CD8-positive, alpha-beta memory T cell (primary cell): ENCODE measurements around the gene ARHGAP30. TPM values are rescaled to one million over a fixed set of nuclear protein-coding genes. Genes with fewer than 3 reads are reported as not detected.
A peak's percentile ranks its signal among the peaks of the same experiment; 100 is the strongest.
"Not testable (repeated sequence)": the region's sequence is repeated elsewhere in the genome, so short reads cannot be mapped to it uniquely, and the experiment has no call there.

ENCODE experiments used
- CTCF ChIA-PET: fragments of 350-600 bp; sonication (Branson Sonifier 250); formaldehyde crosslinking; loops from one replicate; lab custom pipeline; 2021; ENCODE audit warnings: antibody characterized with exemption; lab: Charles Lee
- POLR2A ChIA-PET: fragments of 350-600 bp; sonication (Branson Sonifier 250); formaldehyde crosslinking; loops from one replicate; lab custom pipeline; 2021; ENCODE audit warnings: antibody characterized with exemption; lab: Charles Lee
- DNase-seq, 5 donors: peaks; one replicate each; pipeline versions ENCODE4 v3.0.0 to v3.0.0-alpha.2; 2020 to 2022; ENCODE audit warnings: mixed read lengths in 1 of 5
- H3K27ac ChIP-seq: one replicate; pipeline ENCODE4 v1.7.0; 2013; ENCODE audit warnings: low read depth, mild to moderate bottlenecking, low read length, moderate library complexity
- H3K27me3 ChIP-seq: 2 replicates; pipeline ENCODE4 v1.7.0; 2013; ENCODE audit warnings: low read length, mild to moderate bottlenecking; ENCODE audit not compliant: insufficient read depth, poor library complexity, severe bottlenecking
- H3K36me3 ChIP-seq: 2 replicates; pipeline ENCODE4 v1.7.0; 2013; ENCODE audit warnings: mild to moderate bottlenecking, low read length, moderate library complexity; ENCODE audit not compliant: insufficient read depth
- H3K4me1 ChIP-seq: 2 replicates; pipeline ENCODE4 v1.7.0; 2013; ENCODE audit warnings: mild to moderate bottlenecking, low read length, moderate library complexity; ENCODE audit not compliant: insufficient read depth
- H3K4me3 ChIP-seq: 2 replicates; pipeline ENCODE4 v1.7.0; 2013; ENCODE audit warnings: mild to moderate bottlenecking, low read length
- H3K9me3 ChIP-seq: 2 replicates; pipeline ENCODE4 v1.7.0; 2013; ENCODE audit warnings: mild to moderate bottlenecking, low read length
- H3K27ac Mint-ChIP-seq, 8 donors: one replicate each; pipeline ENCODE4 v1.8.0; 2020 to 2021; ENCODE audit warnings: mixed read lengths in 8 of 8, mild to moderate bottlenecking in 6 of 8, inconsistent platforms in 3 of 8, moderate library complexity in 3 of 8
- H3K27me3 Mint-ChIP-seq, 2 donors: one replicate each; pipeline ENCODE4 v1.8.0; 2020 to 2021; ENCODE audit warnings: mixed read lengths in 2 of 2, mild to moderate bottlenecking in 1 of 2, moderate library complexity in 1 of 2
- H3K36me3 Mint-ChIP-seq, 3 donors: one replicate each; pipeline ENCODE4 v1.8.0; 2020 to 2021; ENCODE audit warnings: mixed read lengths in 3 of 3, inconsistent platforms in 1 of 3, mild to moderate bottlenecking in 1 of 3
- H3K4me1 Mint-ChIP-seq, 3 donors: one replicate each; pipeline ENCODE4 v1.8.0; 2020 to 2021; ENCODE audit warnings: mixed read lengths in 3 of 3, inconsistent platforms in 1 of 3, mild to moderate bottlenecking in 1 of 3
- H3K4me3 Mint-ChIP-seq, 7 donors: one replicate each; pipeline ENCODE4 v1.8.0; 2020 to 2021; ENCODE audit warnings: mixed read lengths in 7 of 7, mild to moderate bottlenecking in 6 of 7, moderate library complexity in 4 of 7, inconsistent platforms in 2 of 7
- H3K9me3 Mint-ChIP-seq, 5 donors: one replicate each; pipeline ENCODE4 v1.8.0; 2020 to 2022; ENCODE audit warnings: mixed read lengths in 5 of 5, mild to moderate bottlenecking in 3 of 5, moderate library complexity in 2 of 5, inconsistent platforms in 1 of 5
- polyA plus RNA-seq: library from polyadenylated mRNA; unstranded; fragments of 300-500 nt; fragmentation: Illumina TruSeq; gene quantifications from one replicate; pipeline ENCODE4 v1.2.3, GENCODE V29; 2021
- total RNA-seq, 2 experiments: library from RNA; stranded (reverse); gene quantifications; one replicate each; pipeline ENCODE4 v1.2.3, GENCODE V29; 2021

The ARHGAP30 gene
- total and polyA plus RNA-seq, 3 experiments from 2014 or later, result 147 to 213 (median 149) TPM

DNA sequence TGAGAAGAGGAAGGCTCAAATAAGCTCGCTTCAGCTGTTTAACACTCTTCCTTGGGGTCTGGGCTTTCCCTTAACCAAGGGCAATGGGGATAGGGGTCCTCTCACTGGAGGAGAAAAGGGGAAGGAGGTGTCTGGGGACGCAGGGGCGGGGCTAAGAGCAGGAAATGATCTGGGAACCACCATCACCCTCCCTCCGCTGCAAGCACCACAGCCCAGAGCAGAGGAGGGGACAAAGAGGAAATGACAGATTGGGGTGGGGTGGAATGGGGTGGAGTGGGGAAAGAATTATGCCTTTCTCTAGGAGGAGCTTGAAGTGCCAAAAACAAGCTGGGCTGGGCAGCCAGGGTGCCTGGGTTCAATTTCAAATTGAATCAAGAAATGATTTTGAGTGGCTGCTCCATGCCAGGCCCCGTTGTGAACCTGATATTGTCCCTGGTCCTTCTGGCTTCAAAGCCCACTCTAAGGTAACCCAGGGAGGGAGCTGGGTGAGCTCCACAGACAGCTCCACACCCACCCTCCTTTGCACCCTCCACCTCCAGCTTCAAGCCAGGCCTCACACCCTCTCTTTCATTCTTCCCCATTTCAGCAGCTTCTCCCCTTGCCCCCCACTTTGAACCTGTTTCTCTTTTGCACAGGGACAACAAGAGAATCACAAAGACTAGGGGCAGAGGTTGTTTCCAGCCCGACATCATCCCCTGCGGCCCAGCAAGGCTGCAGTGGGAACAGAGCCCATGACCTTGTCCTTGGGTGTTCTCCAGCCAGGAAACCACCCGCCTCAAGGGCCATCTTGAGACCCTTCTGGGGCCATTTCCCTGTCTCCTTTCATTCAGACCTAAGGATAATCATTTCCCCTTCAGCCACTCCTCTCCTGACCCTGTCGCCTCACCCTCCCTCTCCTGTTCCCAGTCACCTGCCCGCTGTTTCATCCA lies 1.1 kb downstream of the ARHGAP30 start:
- Histone ChIP-seq H3K4me3 (peak overlapping the region; percentile 84), H3K27me3 (no peaks in the 10 kb centered on the region), H3K36me3 (no peaks in the 10 kb centered on the region), H3K9me3 (no peaks in the 10 kb centered on the region), H3K27ac (peak overlapping the region; percentile 88), H3K4me1 (peaks cover 64% of the 10 kb centered on the region)
- POLR2A ChIA-PET, result interaction anchor here (0.7 to 3.8 kb wide), 9 partner anchors 8 to 134 kb away, joined by 3 to 81 read pairs (median 5); partner anchors contain the start of genes F11R, KLHDC9, TSTD1 and USF1
- Mint-ChIP-seq H3K4me1 (peaks cover 56 to 72% (median 71%) of the 10 kb centered on the region in 3 donors), H3K9me3 (no peaks in the 10 kb centered on the region), H3K27ac (peak overlapping the region; percentile 88 to 99 (median 96)), H3K36me3 (peaks cover 0 to 50% (median 14%) of the 10 kb centered on the region in 3 donors), H3K27me3 (peaks cover 0 to 2% of the 10 kb centered on the region in 2 donors), H3K4me3 (peak overlapping the region; percentile 88 to 100 (median 100))
- CTCF ChIA-PET, result interaction anchor here (0.5 to 10.9 kb wide), 8 partner anchors 23 to 232 kb away, joined by 3 to 128 read pairs (median 4); partner anchors contain the start of genes KLHDC9, TSTD1, UFC1 and USF1
- DNase-seq, result peak; percentile 76 to 88 (median 84)

DNA sequence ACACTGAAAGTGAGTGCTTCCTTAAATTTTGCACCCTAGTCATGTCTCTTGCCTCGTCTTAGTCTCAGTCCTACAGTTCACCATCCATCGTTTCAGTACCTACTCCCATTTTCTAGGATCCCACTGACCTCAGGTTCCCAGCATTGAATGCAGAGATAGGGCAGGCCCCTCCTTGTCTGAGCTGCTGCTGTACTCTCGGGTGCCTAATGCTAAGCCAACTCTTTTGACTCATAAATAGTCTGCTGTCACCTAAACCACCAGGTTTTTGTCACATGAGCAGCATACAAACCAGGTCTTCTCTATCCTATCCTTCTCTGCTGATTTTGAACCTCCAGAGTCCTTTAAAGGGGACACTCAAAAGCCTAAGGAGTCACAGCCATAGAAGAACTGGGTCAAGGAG lies 3.0 kb downstream of the ARHGAP30 start:
- H3K9me3 Mint-ChIP-seq, result no peaks in the 10 kb centered on the region
- peaks cover 4% of the 10 kb centered on the region for H3K36me3 ChIP-seq
- DNase-seq, result no peak
- H3K9me3 ChIP-seq, result no peaks in the 10 kb centered on the region
- H3K27ac ChIP-seq, result peak overlapping the region; percentile 10
- CTCF ChIA-PET, result interaction anchor here (0.9 to 10.9 kb wide), 3 partner anchors 20 to 29 kb away, joined by 3 to 128 read pairs (median 4); partner anchors contain the start of genes KLHDC9 and USF1
- H3K4me1 ChIP-seq, result peaks cover 71% of the 10 kb centered on the region
- H3K4me3 ChIP-seq, result peak overlapping the region; percentile 84
- H3K27me3 Mint-ChIP-seq, result peaks cover 0 to 2% of the 10 kb centered on the region in 2 donors
- H3K27me3 ChIP-seq, result no peaks in the 10 kb centered on the region
- POLR2A ChIA-PET, result no interaction called here
- H3K27ac Mint-ChIP-seq, result peak overlapping the region; percentile 88 to 99 (median 96)
- peaks cover 3 to 66% (median 22%) of the 10 kb centered on the region in 3 donors for H3K36me3 Mint-ChIP-seq
- peak overlapping the region; percentile 88 to 100 (median 100) for H3K4me3 Mint-ChIP-seq
- peaks cover 65 to 81% (median 81%) of the 10 kb centered on the region in 3 donors for H3K4me1 Mint-ChIP-seq

DNA sequence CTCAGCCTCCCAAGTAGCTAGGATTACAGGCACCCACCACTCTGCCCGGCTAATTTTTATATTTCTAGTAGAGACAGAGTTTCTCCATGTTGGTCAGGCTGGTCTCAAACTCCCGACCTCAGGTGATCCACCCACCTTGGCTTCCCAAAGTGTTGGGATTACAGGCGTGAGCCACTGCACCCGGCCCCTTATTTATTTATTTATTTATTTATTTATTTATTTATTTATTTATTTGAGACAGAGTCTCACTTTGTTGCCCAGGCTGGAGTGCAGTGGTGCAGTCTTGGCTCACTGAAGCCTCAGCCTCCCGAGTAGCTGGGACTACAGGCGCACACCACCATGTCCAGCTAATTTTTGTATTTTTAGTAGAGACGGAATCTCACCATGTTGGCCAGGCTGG lies 4.0 kb downstream of the ARHGAP30 start:
- Mint-ChIP-seq H3K4me3 (peak overlapping the region; percentile 74 to 100 (median 88)), H3K27ac (peak overlapping the region in 7 of 8 donors; percentile 38 to 96 (median 85)), H3K4me1 (peaks cover 62 to 83% (median 80%) of the 10 kb centered on the region in 3 donors), H3K36me3 (peaks cover 3 to 72% (median 22%) of the 10 kb centered on the region in 3 donors)
- H3K27me3 ChIP-seq, H3K27ac ChIP-seq, DNase-seq, H3K4me3 ChIP-seq, H3K36me3 ChIP-seq, H3K9me3 Mint-ChIP-seq, H3K9me3 ChIP-seq, H3K27me3 Mint-ChIP-seq: not testable (repeated sequence)
- POLR2A ChIA-PET, result interaction anchor here (1.0 kb wide), 1 partner anchor 15 kb away, joined by 3 read pairs; no protein-coding TSS in a partner anchor
- peaks cover 72% of the 10 kb centered on the region for H3K4me1 ChIP-seq
- CTCF ChIA-PET, result interaction anchor here (1.1 to 10.9 kb wide), 3 partner anchors 20 to 30 kb away, joined by 3 to 128 read pairs (median 4); partner anchors contain the start of genes KLHDC9, TSTD1 and USF1

DNA sequence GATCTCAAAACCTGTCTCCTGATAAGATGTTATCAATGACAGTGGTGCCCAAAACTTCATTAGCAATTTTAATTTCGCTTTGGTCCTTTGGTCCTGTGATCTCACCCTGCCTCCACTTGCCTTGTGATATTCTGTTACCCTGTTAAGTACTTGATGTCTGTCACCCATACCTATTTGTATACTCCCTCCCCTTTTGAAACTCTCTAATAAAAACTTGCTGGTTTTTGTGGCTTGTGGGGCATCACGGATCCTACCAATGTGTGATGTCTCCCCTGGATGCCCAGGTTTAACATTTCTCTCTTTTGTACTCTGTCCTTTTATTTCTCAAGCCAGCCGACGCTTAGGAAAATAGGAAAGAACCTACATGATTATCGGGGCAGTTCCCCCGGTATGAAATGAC lies 5.8 kb downstream of the ARHGAP30 start:
- H3K27me3 ChIP-seq, POLR2A ChIA-PET, H3K27me3 Mint-ChIP-seq, H3K27ac ChIP-seq, H3K9me3 Mint-ChIP-seq, H3K9me3 ChIP-seq, H3K4me3 ChIP-seq, DNase-seq, CTCF ChIA-PET: not testable (repeated sequence)
- peaks cover 14% of the 10 kb centered on the region for H3K36me3 ChIP-seq
- H3K4me1 Mint-ChIP-seq, result peaks cover 67 to 90% (median 86%) of the 10 kb centered on the region in 3 donors
- peak overlapping the region; percentile 84 to 96 (median 89) for H3K27ac Mint-ChIP-seq
- H3K36me3 Mint-ChIP-seq, result peaks cover 8 to 78% (median 25%) of the 10 kb centered on the region in 3 donors
- peaks cover 78% of the 10 kb centered on the region for H3K4me1 ChIP-seq
- peak overlapping the region; percentile 77 to 99 (median 86) for H3K4me3 Mint-ChIP-seq

DNA sequence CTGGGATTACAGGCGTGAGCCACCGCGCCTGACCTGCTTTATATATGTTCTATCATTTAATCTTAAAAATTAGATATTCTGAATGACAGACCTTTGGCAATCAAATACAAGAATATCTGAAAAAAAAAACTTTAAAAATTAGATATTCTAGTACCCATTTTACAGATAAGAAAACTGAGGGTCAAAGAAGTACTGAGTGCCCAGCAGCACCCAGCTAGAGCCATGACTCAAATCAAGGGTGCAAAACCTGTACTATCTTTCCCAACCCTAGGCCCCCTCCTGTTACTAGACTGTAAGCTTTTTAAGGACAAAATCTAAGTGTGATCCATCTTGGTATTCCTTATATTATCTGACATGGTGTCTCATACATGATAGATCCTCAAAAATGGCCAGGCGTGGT lies 8.3 kb downstream of the ARHGAP30 start:
- Histone ChIP-seq H3K36me3 (peaks cover 24% of the 10 kb centered on the region), H3K27me3 (no peaks in the 10 kb centered on the region), H3K9me3 (no peaks in the 10 kb centered on the region), H3K4me3 (no peak overlapping the region), H3K27ac (no peak overlapping the region), H3K4me1 (peaks cover 72% of the 10 kb centered on the region)
- peaks cover 8 to 71% (median 25%) of the 10 kb centered on the region in 3 donors for H3K36me3 Mint-ChIP-seq
- no peak for DNase-seq
- H3K4me1 Mint-ChIP-seq, result peaks cover 60 to 80% (median 79%) of the 10 kb centered on the region in 3 donors
- H3K27me3 Mint-ChIP-seq, result peaks cover 0 to 1% of the 10 kb centered on the region in 2 donors
- peak overlapping the region in 7 of 8 donors; percentile 43 to 91 (median 80) for H3K27ac Mint-ChIP-seq
- ChIA-PET POLR2A (interaction anchor here (1.0 kb wide), 1 partner anchor 8 kb away, joined by 3 read pairs; the partner anchor contains the start of gene ARHGAP30), CTCF (interaction anchor here (0.9 to 2.1 kb wide), 4 partner anchors 11 to 36 kb away, joined by 3 to 11 read pairs (median 4); partner anchors contain the start of gene KLHDC9)
- H3K9me3 Mint-ChIP-seq, result no peaks in the 10 kb centered on the region
- H3K4me3 Mint-ChIP-seq, result peak overlapping the region in 3 of 7 donors; percentile 19 to 69 (median 60)

DNA sequence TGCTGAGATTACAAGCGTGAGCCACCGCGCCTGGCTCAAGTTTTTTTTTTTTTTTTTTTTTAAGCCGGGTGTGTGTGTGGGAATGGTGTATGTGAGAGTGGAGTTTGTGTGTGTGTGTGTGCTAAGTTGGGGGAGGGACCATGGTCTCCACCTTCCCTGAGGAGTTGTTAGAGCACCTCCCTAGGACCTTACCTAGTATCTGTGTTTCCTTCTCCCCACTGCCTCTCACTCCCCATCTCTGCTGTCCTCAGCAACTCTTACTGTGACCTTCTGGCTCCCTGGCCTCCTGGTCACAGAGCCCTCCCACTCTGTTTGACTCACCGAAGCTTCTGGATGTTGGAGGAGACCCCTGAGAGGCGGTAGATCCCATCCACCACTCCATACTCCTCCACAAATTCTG lies 10.4 kb downstream of the ARHGAP30 start:
- Mint-ChIP-seq H3K27ac (peak overlapping the region; percentile 43 to 89 (median 74)), H3K9me3 (no peaks in the 10 kb centered on the region), H3K27me3 (peaks cover 0 to 1% of the 10 kb centered on the region in 2 donors), H3K4me1 (peaks cover 51 to 69% (median 67%) of the 10 kb centered on the region in 3 donors), H3K4me3 (peak overlapping the region in 3 of 7 donors; percentile 25 to 69 (median 29)), H3K36me3 (peaks cover 8 to 77% (median 24%) of the 10 kb centered on the region in 3 donors)
- CTCF ChIA-PET, result interaction anchor here (0.5 to 2.3 kb wide), 4 partner anchors 11 to 20 kb away, joined by 3 to 8 read pairs (median 4); partner anchors contain the start of genes TSTD1 and USF1
- Histone ChIP-seq H3K27ac (no peak overlapping the region), H3K36me3 (peaks cover 41% of the 10 kb centered on the region), H3K27me3 (no peaks in the 10 kb centered on the region), H3K4me3 (no peak overlapping the region), H3K9me3 (no peaks in the 10 kb centered on the region), H3K4me1 (peaks cover 55% of the 10 kb centered on the region)
- DNase-seq, result no peak
- POLR2A ChIA-PET, result interaction anchor here (0.7 to 1.1 kb wide), 2 partner anchors 12 to 38 kb away, joined by 3 to 4 read pairs; no protein-coding TSS in a partner anchor

DNA sequence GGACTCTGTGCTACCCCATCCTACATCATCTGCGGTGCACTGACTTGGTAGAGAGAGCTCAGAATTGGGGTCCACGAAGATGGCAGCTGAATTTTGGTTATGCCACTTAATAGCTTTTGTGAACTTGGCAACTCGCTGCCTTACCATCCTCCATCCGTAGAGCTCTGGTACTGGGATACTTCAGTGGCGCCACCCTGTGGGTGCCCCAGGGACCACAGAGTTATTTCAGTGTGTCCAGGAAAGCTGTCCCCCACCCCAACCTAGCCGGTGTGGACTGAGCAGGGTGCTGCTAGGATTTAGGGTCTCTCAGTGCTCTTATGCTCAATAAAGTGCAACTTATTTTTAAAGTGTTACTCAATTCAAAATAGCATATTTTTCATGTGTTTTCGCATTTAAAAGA lies 14.9 kb downstream of the ARHGAP30 start:
- Mint-ChIP-seq H3K27me3 (peaks cover 0 to 1% of the 10 kb centered on the region in 2 donors), H3K27ac (peak overlapping the region in 3 of 8 donors; percentile 14 to 85 (median 26)), H3K4me1 (peaks cover 31 to 42% (median 33%) of the 10 kb centered on the region in 3 donors), H3K36me3 (peaks cover 22 to 82% (median 26%) of the 10 kb centered on the region in 3 donors), H3K9me3 (no peaks in the 10 kb centered on the region), H3K4me3 (no peak overlapping the region)
- H3K4me3 ChIP-seq, result no peak overlapping the region
- H3K27me3 ChIP-seq, result no peaks in the 10 kb centered on the region
- DNase-seq, result no peak
- no peaks in the 10 kb centered on the region for H3K9me3 ChIP-seq
- peaks cover 18% of the 10 kb centered on the region for H3K4me1 ChIP-seq
- CTCF ChIA-PET, result interaction anchor here (1.0 to 1.2 kb wide), 3 partner anchors 13 to 65 kb away, joined by 3 to 4 read pairs (median 3); no protein-coding TSS in a partner anchor
- peaks cover 77% of the 10 kb centered on the region for H3K36me3 ChIP-seq
- POLR2A ChIA-PET, result interaction anchor here (0.6 to 1.0 kb wide), 3 partner anchors 8 to 98 kb away, joined by 3 to 7 read pairs (median 6); partner anchors contain the start of gene USF1
- no peak overlapping the region for H3K27ac ChIP-seq
